ENCODE measurements around the gene PIBF1.
"Not testable (repeated sequence)": the region's sequence is repeated elsewhere in the genome, so short reads cannot be mapped to it uniquely, and the experiment has no call there.

Gene PIBF1

DNA sequence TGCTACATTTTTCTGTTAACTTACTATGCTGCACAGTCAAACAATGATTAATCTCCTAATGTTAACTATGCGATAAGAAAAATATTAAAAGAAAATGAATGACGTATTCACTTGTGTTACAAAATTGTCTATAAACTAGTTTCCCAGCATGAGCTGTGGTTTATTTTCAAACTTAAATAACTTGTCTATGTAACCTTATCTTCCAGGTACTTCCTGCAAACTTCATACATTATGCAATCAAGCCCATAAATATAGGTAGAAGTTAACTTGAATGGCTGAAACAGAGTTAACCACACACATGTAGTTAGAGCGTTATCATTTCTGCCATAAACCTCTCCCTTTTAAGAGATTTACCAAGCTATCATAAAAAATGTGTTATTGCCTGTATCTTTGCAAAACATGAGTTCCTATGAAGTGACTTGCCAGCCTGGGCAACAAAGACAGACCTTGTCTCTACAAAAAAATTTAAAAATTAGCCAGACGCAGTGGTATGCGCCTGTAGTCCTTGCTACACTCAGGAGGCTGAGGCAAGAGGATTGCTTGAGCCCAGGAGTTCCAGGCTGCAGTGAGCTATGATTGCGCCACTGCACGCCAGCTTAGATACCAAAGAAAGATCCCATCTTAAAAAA lies 259.1 kb downstream of the PIBF1 start:
- H3K4me1 ChIP-seq (ENCODE audit: control insufficient read depth in 1 of 2, insufficient read depth in 1 of 2, low read depth in 1 of 2, low read length in 1 of 2): peaks cover 43 to 53% of the 10 kb centered on the region in 2 experiments

DNA sequence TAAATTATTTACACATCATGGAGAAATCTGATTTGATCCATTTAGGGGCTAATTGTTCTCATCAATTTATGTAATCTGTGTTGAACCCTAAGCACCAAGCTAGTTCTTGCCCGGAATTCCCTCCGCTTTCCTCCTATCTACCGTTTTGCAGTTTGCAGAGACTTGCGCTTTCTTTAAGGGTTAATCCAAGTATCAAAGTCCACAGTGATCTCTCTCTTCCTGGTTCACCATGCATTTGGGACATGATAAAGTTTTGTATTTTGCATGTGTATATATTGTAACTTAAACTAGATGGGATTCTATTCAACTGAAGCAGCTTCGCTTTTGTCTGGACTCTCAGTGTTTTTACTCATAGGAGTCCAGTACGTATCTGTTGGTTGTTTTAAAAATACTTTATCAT lies 263.1 kb downstream of the PIBF1 start:
- no peaks in the 10 kb centered on the region for H3K9me3 ChIP-seq
- H3K4me3 ChIP-seq (ENCODE audit: low read depth in 1 of 2, low read length in 1 of 2): no peak overlapping the region
- H3K4me1 ChIP-seq (ENCODE audit: control insufficient read depth in 1 of 2, insufficient read depth in 1 of 2, low read depth in 1 of 2, low read length in 1 of 2): peaks cover 21% of the 10 kb centered on the region in 2 experiments
- H3K36me3 ChIP-seq: no peaks in the 10 kb centered on the region
- TF ChIP-seq, protein P1, sequence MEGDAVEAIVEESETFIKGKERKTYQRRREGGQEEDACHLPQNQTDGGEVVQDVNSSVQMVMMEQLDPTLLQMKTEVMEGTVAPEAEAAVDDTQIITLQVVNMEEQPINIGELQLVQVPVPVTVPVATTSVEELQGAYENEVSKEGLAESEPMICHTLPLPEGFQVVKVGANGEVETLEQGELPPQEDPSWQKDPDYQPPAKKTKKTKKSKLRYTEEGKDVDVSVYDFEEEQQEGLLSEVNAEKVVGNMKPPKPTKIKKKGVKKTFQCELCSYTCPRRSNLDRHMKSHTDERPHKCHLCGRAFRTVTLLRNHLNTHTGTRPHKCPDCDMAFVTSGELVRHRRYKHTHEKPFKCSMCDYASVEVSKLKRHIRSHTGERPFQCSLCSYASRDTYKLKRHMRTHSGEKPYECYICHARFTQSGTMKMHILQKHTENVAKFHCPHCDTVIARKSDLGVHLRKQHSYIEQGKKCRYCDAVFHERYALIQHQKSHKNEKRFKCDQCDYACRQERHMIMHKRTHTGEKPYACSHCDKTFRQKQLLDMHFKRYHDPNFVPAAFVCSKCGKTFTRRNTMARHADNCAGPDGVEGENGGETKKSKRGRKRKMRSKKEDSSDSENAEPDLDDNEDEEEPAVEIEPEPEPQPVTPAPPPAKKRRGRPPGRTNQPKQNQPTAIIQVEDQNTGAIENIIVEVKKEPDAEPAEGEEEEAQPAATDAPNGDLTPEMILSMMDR (IDR thresholded peaks at IDR 0.05): no peak
- H3K27me3 ChIP-seq: no peaks in the 10 kb centered on the region
- no peak overlapping the region for H3K27ac ChIP-seq

More for the DNA sequence above, 259.1 kb downstream of the PIBF1 start:
- TF ChIP-seq, protein P1 (IDR thresholded peaks at IDR 0.05): no peak
- Histone ChIP-seq H3K36me3 (no peaks in the 10 kb centered on the region), H3K9me3 (no peaks in the 10 kb centered on the region), H3K27ac (peak overlapping the region; percentile 79), H3K27me3 (no peaks in the 10 kb centered on the region), H3K4me3 (ENCODE audit: low read depth in 1 of 2, low read length in 1 of 2) (peak overlapping the region in 1 of 2 experiments; percentile 3)

DNA sequence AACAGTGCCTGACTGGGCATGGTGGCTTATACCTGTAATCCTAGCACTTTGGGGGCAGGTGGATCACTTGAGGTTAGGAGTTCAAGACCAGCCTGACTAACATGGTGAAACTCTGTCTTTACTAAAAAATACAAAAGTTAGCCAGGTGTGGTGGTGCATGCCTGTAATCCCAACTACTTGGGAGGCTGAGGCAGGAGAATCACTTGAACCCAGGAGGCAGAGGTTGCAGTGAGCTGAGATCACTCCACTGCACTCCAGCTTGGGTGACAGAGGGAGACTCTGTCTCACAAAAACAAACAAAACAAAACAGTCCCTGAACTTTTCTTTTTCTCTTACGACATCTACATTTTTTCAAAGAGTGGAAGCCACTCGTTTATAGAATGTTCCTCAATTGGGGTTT lies 266.7 kb downstream of the PIBF1 start:
- H3K27me3 ChIP-seq; H3K9me3 ChIP-seq; H3K4me3 ChIP-seq (ENCODE audit: low read depth in 1 of 2, low read length in 1 of 2); H3K4me1 ChIP-seq (ENCODE audit: control insufficient read depth in 1 of 2, insufficient read depth in 1 of 2, low read depth in 1 of 2, low read length in 1 of 2); H3K27ac ChIP-seq; H3K36me3 ChIP-seq: not testable (repeated sequence)

DNA sequence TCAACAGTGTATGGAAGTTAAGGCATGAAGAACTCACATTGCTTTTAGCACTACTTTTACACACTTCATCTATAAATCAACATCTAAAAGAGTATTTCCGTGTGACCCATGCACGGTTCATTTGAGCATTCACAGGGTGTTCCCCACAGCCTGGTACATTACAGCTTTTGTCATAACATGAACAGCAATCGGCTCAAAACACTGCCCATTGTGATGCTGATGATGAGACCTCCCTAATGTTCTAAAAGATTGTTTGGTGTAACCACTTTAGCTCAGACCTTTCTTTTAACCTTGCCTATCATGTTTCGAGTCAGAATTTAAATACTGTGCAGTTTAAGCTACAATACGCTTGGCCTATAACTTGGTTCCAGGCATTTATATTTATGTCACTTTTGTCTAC lies 272.8 kb downstream of the PIBF1 start:
- H3K9me3 ChIP-seq: no peaks in the 10 kb centered on the region
- peaks cover 21% of the 10 kb centered on the region for H3K27me3 ChIP-seq
- no peaks in the 10 kb centered on the region for H3K36me3 ChIP-seq
- no peak overlapping the region for H3K4me3 ChIP-seq (ENCODE audit: low read depth in 1 of 2, low read length in 1 of 2)
- no peak overlapping the region for H3K27ac ChIP-seq
- peaks cover 10 to 11% of the 10 kb centered on the region in 2 experiments for H3K4me1 ChIP-seq (ENCODE audit: control insufficient read depth in 1 of 2, insufficient read depth in 1 of 2, low read depth in 1 of 2, low read length in 1 of 2)
- TF ChIP-seq, protein P1 (IDR thresholded peaks at IDR 0.05): no peak

DNA sequence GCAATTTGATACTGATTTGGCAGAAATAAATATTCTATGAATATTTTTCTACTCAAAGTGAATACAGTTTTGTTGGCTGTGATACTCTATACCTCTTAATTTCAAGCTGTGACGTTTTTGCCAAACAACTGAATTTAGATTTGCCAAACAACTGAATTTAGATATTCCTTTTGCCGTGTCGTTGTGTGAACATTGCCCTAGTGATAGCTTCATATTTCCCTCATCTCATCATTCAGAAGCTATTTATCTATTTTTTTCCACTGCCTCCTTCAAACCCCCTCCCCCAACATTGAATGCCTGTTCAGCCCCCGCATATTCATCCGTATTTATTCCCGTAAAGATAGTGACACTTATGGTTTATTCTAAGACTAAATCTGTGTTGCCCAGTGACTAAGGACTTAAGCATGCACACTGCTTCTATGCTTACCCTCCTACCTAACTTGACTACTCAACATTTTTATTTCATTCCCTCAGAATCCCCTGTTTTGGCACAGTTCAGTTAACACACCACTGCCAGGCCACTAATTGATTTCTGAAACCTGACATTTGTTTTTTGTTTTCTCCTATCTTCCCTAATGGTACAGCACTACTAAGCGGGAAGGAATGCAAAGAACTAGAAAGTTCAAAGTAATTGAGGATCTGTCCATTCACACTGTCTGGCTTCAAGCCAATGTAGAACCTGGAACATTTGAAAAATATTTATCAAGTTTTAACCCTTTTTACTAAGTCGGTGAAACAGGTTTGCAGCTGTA lies 274.1 kb downstream of the PIBF1 start:
- Histone ChIP-seq H3K27ac (no peak overlapping the region), H3K9me3 (no peaks in the 10 kb centered on the region), H3K4me1 (ENCODE audit: control insufficient read depth in 1 of 2, insufficient read depth in 1 of 2, low read depth in 1 of 2, low read length in 1 of 2) (peaks cover 19 to 21% of the 10 kb centered on the region in 2 experiments), H3K36me3 (no peaks in the 10 kb centered on the region), H3K4me3 (ENCODE audit: low read depth in 1 of 2, low read length in 1 of 2) (no peak overlapping the region), H3K27me3 (peaks cover 21% of the 10 kb centered on the region)
- TF ChIP-seq, protein P1 (IDR thresholded peaks at IDR 0.05): no peak

DNA sequence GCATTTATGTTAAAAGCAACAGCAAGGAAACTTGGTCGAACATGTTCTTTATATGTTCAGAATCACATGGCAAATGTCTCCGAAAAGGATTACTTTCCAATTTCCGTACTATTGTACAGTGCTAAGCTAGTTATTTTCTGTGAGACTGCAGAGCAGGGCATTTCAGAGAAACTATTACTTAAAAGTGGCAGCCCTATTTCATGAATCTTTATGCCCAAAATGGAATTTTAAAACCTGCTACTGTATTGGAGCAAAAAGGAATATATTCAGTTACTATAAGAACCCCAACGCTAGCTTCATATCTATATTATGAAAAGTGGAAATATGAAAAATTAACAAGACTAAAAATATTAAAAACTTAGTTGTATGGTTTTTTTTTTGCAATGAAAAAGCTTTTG lies 274.6 kb downstream of the PIBF1 start:
- no peak overlapping the region for H3K27ac ChIP-seq
- TF ChIP-seq, protein P1 (IDR thresholded peaks at IDR 0.05): no peak
- H3K36me3 ChIP-seq: no peaks in the 10 kb centered on the region
- H3K4me3 ChIP-seq (ENCODE audit: low read depth in 1 of 2, low read length in 1 of 2): no peak overlapping the region
- peaks cover 21% of the 10 kb centered on the region for H3K27me3 ChIP-seq
- H3K4me1 ChIP-seq (ENCODE audit: control insufficient read depth in 1 of 2, insufficient read depth in 1 of 2, low read depth in 1 of 2, low read length in 1 of 2): peaks cover 25 to 27% of the 10 kb centered on the region in 2 experiments
- H3K9me3 ChIP-seq: no peaks in the 10 kb centered on the region
